GM18873 (cell line): ENCODE data around the gene RRP1.

ENCODE experiments used
- ATAC-seq: cut with Tn5 transposase; IDR thresholded peaks from one replicate; pipeline ENCODE4 v1.9.1; 2021; ENCODE audit warnings: mild to moderate bottlenecking, moderate library complexity, moderate number of reproducible peaks; ENCODE audit not compliant: unreplicated experiment, low FRiP score

The RRP1 gene

GRCh38 chr21:43758111-43758641 is 31.2 kb upstream of the RRP1 start:
- ATAC-seq: no peak

- no peak for ATAC-seq
Measured at GRCh38 chr21:43758811-43759210, 30.6 kb upstream of the RRP1 start.

- no peak for ATAC-seq
Measured at GRCh38 chr21:43759651-43760050, 29.7 kb upstream of the RRP1 start.

GRCh38 chr21:43760391-43760958 is 28.9 kb upstream of the RRP1 start:
- ATAC-seq: no peak

GRCh38 chr21:43761886-43762285 is 27.5 kb upstream of the RRP1 start:
- no peak for ATAC-seq

GRCh38 chr21:43762303-43763128 is 26.9 kb upstream of the RRP1 start:
- no peak for ATAC-seq

- no peak for ATAC-seq
Measured at GRCh38 chr21:43763901-43764523, 25.4 kb upstream of the RRP1 start.

- ATAC-seq: no peak
Measured at GRCh38 chr21:43764576-43765495, 24.5 kb upstream of the RRP1 start.

- ATAC-seq: no peak
Measured at GRCh38 chr21:43766734-43767497, 22.5 kb upstream of the RRP1 start.

- ATAC-seq: no peak
Measured at GRCh38 chr21:43767498-43767983, 21.8 kb upstream of the RRP1 start.

GRCh38 chr21:43767984-43768867 is 21.2 kb upstream of the RRP1 start:
- ATAC-seq: no peak

- ATAC-seq: no peak
Measured at GRCh38 chr21:43768868-43769167, 20.6 kb upstream of the RRP1 start.

GRCh38 chr21:43769325-43769958 is 19.9 kb upstream of the RRP1 start:
- no peak for ATAC-seq

GRCh38 chr21:43770066-43770655 is 19.2 kb upstream of the RRP1 start:
- no peak for ATAC-seq

GRCh38 chr21:43771199-43771675 is 18.1 kb upstream of the RRP1 start:
- ATAC-seq: no peak

GRCh38 chr21:43771698-43772424 is 17.5 kb upstream of the RRP1 start:
- no peak for ATAC-seq

- ATAC-seq: no peak
Measured at GRCh38 chr21:43772425-43772821, 17.0 kb upstream of the RRP1 start.
